ENCODE results near the gene IRF2BP1.

The IRF2BP1 gene, protein sequence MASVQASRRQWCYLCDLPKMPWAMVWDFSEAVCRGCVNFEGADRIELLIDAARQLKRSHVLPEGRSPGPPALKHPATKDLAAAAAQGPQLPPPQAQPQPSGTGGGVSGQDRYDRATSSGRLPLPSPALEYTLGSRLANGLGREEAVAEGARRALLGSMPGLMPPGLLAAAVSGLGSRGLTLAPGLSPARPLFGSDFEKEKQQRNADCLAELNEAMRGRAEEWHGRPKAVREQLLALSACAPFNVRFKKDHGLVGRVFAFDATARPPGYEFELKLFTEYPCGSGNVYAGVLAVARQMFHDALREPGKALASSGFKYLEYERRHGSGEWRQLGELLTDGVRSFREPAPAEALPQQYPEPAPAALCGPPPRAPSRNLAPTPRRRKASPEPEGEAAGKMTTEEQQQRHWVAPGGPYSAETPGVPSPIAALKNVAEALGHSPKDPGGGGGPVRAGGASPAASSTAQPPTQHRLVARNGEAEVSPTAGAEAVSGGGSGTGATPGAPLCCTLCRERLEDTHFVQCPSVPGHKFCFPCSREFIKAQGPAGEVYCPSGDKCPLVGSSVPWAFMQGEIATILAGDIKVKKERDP

DNA sequence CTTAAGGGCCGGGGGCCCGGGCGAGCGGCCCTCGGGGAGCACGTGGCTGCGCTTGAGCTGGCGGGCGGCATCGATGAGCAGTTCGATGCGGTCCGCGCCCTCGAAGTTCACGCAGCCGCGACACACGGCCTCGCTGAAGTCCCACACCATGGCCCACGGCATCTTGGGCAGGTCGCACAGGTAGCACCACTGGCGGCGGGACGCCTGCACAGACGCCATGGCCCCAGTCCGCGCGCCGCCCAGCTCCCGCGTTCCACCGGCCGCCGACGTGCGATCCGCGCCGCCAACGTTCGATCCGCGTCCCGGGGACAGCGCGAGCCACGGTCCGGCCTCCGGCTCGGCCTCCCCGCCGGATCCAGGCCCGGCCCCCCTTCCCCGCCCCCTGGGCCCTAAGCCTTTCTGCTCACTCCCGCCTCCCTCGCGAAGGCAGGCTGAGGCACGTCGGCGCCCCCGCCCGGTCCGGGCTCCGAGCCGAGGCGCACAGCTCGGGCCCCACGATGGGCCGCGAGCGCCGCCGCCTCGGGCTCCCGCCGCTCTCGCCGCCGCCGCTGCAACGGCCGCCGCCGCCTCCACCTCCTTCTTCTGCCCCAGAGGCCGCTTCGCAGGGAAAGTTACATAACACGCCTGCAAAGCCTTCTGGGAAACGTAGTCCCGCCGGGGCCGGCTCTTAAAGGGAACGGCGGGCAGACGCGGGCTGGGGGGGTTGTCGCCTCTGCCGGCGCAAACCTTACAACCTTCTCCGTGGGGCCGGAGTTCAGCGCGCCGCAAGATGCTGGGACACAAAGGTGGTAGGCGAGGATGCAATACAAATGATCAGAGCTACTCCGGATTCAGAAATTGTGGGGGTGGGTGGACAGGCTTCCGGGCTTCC, at the start of gene IRF2BP1:
IRF2BP1 (minus strand) TSS at position 586 of the 871 bp plus-strand sequence; CDS start at position 219, 367 bp downstream.
- DNase-seq (ENCODE audit: low read depth in 2 of 2) = peak; percentile 75 to 82

DNA sequence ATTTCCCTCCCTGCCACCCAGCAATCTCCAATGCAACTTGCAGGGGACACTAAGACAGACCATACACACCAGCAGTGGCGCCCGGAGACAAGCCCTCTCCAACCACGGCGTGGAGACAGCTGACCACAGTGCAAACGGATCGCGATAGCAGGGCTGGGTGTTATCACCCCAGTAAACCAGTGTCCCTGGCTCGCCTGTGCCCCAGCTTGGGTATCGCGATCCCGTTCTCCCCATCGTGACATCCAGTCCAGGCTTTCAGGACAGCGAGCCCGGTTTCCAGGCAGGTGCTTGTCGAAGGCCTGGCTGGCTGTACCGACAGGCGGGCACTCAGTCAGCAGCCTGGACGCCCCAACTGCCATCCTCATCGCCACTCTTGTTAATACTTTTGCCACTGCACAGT, 49.3 kb upstream of the IRF2BP1 start:
- no peak for DNase-seq (ENCODE audit: low read depth in 2 of 2)

DNA sequence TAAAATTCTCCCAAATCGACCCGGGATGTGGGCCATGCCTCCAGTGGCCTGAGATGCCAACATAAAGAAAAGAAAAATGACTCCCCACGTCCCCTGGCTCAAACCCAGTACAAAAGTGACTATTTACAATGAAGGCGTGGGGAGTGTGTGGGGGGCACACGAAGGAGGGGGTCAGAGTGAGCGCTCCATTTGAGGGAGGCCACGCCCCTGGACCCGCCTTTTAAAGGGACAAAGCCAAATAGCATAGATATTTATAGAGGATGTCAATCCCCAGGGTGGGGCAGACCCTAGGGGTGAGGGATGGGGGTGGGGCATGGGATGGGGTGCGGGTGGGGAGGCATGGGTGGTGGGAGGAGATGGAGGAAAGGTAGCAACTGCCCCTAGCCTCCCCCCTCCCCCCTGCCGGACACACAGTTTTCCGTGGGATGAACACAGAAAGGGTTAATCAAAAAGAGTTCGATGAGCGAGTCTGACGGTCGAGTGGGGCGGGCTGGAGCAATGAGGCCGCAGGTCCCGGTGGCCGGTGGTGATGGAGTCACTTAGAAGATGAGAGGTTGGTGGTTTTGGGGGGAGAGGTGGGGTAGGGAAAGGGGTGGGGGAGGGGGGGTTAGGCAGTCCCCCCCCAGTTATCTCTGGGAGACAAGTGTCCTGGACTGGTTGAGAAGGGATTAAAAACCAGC, 48.8 kb upstream of the IRF2BP1 start:
- DNase-seq (ENCODE audit: low read depth in 2 of 2) = no peak

DNA sequence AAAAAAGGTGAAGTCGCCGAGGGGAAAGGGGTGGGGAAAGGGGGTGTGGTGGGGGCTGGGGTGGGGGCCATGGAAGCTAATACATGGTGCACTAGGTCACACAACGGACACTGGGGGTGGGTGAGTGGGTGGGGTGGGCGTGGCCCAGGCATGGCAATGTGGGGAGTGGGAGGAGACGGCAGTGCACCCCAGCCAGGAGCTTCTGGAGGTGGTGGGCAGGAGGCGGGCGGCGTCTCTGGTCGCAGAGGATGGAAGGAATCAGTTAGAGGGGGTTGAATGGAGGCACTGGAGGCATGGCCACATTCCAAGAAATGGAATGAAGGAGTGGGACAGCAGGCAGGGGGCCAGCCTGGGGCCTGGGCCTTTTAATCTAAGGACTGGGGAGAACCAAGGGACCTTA, 47.8 kb upstream of the IRF2BP1 start:
- DNase-seq (ENCODE audit: low read depth in 2 of 2) = no peak

DNA sequence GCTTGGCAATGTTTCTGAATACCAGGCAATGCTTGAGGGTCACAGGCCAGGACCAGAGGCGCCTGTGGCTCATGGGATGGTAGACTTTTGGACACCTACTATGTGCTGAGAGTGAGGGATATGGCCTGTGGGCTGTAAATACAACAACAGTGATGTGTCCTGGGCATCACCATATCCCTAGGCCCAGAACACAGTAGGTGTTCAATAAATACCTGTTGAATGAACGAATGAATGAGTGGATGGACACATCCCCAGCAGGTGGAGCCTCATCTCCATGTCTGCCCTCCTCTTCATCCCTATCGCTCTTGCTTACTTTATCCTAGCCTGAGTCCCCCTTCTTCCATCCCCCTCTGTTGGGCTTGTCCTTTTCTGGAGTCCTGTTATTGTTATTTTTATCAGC, 45.1 kb upstream of the IRF2BP1 start:
- no peak for DNase-seq (ENCODE audit: low read depth in 2 of 2)

DNA sequence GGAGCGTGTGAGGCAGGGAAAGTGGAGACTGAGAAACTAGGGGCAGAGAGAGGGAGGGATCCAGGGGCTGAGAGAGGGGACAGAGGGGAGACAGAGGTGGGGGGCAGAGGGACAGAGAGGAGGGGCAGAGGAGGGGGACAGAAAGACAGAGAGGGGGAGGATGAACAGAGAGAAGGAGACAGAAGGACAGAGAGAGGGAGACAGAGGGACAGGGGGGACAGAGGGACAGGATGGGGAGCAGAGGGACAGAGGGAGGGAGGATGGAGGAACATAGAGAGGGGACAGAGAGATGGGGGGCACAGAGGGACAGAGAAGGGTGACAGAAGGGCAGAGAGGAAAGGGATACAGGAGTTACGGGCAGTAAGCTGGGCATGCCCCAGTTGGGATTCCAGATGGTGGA, 43.3 kb upstream of the IRF2BP1 start:
- no peak for DNase-seq (ENCODE audit: low read depth in 2 of 2)

DNA sequence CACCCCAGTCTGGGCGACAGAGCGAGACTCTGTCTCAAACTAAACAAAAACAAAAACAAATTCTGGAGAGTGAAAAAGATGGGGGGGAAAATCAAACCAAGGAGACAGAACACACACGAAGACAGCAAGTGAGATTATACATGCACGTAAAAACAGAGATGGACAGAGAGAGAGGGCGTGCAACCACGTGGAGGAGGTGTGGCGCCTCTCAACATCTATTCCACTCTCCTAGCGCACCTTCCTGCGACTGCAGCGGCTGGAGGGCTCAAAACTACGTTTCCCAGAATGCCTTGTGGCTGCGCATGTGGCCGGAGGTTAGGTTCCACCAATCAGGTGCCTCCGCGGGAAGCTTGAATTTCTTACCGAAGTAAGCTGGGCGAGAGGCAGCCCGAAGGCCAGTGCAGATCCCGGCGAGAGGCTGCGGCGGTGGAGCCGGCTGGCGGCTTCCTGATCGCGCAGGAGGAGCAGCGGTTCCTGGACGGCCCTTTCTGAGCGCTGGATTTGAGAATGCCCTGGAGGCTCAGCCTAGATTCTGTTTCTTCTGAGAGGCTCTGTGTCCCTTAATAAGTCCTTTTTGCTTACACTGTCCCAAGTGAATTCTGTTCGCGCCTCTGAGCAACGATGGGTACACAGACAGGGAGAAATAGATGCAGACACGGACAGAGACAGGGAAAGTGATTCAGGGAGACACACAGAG, 41.8 kb upstream of the IRF2BP1 start:
- DNase-seq (ENCODE audit: low read depth in 2 of 2) = peak; percentile 61 to 82

DNA sequence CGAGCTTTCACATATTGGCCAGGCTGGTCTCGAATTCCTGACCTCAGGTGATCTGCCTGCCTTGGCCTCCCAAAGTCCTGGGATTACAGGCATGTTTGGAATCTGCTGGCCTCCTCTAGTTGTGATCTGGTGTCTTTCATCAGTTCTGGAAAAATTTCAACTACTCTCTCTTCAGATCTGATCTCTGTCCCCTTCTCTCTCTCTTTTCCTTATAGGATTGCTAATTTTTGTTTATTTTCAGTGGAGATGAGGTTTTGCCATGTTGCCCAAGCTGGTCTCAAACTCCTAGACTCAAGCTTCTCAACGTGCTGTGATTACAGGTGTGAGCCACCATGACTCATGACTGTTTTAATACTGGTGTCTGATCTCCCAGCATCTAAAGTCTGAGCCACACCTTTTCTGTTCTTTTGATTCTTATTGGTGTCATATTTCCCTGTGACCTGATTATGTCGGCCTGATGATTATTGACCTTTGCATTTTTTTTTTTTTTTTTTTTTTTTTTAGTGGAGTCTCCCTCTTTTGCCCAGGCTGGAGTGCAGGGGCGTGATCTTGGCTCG, 39.0 kb upstream of the IRF2BP1 start:
- DNase-seq (ENCODE audit: low read depth in 2 of 2) = no peak

DNA sequence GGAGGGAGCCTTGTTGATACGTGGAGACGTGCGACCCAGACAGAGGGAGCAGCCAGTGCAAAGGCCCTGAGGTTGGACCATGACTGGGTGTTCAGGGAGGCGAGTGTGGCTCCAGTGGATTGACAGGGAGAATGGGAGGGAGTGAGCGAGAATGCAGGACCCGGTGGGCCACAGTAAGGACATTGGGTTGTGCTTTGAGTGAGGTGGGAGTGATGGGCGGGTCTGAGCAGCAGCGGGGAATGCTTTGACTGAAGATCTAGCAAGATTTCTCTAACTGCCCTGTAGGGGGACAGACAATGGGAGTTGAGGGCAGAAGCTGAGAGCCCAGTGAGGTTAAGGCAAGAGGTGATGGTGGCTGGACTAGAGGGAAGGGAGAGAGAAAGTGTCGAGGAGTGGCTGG, 36.3 kb upstream of the IRF2BP1 start:
- no peak for DNase-seq (ENCODE audit: low read depth in 2 of 2)

DNA sequence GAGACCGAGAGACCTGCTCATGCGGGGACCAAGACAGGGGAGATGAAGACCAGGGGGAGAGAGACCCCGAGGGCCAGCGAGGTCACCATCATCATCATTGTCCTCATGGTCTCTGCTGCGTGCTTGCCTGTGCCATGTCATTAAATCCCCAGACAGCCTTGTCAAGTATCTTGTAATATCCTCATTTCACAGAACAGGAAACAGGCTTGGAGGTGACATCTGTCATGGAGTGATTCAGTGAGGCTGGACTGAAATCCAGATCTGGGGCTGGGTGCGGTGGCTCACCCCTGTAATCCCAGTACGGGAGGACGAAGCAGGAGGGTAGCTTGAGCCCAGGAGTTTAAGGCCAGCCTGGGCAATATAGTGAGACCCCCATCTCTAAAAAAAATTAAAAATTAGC, 34.5 kb upstream of the IRF2BP1 start:
- DNase-seq (ENCODE audit: low read depth in 2 of 2) = no peak

DNA sequence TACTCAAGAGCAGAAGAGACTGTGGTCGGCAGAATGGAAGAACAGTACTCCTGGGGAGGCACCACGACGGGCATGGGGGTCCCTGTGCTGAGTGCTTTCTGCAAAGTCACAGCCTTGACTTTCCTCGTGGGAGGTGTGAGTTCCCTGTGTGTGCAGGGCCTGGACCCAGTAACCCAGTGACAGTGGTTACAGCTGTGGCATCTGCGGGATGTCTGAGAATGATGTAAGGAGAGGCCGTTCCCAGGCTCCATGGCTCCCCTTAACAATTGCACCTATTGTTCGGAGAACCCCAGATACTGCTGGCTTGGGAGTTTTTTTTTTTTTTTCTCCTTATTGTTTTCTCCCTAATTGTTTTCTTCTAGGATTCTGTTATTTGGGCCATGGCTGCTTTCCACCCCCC, 33.7 kb upstream of the IRF2BP1 start:
- DNase-seq (ENCODE audit: low read depth in 2 of 2) = no peak

DNA sequence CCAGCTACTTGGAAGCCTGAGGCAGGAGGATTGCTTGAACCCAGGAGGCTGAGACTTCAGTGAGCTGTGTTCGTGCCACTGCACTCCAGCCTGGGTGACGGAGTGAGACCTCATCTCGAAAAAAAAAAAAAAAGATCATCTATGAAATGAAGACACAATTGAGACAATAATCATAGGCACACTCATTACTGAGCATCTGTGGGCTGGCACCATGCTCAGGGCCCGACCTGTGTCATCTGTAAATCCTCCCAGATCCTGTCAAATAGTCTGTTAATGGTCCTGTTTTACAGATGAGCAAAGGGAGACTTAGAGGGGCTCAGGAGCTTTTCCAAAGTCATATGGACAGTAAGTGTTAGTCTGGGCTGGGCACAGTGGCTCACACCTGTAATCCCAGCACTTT, 32.8 kb upstream of the IRF2BP1 start:
- no peak for DNase-seq (ENCODE audit: low read depth in 2 of 2)

DNA sequence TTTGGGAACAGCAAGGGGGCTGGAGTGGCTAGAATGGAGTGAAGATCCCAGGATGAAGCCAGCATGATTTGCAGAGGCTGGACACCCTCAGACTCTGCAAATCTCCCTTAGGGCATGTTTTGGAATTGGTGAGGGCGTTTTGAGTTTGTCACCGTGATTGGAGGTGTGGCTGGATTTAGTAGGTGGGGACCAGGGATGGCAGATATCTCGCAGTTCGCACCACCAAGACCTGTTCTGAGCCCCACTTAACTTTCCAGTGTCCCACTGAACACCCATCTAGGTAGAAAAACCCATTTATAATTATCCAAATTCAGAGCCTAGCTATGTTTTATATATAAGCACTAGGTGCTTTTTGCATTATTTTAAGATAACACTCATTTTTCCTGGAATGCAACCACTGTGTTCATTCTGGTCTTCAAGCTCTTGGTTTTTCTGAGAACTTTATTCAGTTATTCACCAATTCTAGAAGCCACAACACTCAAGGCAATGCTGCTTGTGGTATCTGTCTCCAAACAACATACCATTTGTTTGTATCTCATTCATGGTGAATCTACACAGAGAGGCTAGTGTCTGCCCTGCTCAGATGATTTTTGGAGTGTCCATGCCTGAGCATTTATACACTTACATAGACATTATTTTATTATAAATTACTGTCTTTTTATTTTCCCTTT, 31.6 kb upstream of the IRF2BP1 start:
- DNase-seq (ENCODE audit: low read depth in 2 of 2) = no peak

DNA sequence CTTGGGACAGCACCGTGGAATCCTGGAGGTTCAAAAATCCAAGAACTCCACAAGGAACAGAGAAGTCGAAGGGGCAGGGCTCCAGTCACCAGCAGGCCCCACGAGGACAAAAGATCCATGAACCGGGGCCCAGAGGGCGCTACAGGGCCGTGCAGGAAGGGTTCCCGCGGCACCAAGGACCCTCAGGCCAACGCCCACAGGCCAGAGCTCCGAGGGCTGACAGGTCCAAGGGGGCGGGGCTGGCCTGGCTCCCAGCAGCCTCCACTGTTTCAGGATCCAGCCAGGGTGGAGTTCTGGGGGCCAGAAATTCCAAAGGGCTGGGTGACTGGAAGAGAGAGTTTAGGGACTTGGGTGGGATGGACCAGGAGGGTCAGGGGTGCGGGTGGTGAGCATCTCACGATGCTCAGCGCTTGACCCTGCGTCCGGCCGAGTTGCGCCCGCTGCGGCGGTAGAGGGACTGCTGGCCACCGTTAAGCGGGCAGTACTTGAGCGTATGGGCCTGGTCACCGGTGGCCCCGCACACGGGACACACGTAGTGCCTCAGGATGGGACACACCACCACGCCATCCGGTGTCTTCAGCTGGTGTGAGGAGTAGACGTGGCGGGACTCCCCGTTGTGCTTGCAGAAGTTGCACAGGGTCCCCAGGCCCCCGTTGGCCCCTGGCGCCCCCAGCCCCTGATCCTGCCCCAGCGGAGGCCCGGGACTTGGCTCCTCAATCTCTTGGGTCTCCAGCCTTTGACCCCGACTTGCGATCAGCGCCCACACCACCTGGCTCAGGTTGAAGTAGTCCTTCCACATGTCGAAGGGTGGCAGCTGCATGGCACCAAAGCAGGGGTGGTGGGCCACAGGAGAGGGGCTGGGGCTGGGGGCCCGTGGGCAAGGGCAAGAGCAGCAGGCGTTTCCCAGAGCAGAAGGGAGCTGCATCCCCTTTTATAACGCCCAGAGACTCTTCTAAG, 28.2 kb upstream of the IRF2BP1 start, which contains the start of gene NANOS2:
NANOS2 (minus strand) TSS at position 905 of the 957 bp plus-strand sequence; CDS start at position 820, 85 bp downstream.
- no peak for DNase-seq (ENCODE audit: low read depth in 2 of 2)

DNA sequence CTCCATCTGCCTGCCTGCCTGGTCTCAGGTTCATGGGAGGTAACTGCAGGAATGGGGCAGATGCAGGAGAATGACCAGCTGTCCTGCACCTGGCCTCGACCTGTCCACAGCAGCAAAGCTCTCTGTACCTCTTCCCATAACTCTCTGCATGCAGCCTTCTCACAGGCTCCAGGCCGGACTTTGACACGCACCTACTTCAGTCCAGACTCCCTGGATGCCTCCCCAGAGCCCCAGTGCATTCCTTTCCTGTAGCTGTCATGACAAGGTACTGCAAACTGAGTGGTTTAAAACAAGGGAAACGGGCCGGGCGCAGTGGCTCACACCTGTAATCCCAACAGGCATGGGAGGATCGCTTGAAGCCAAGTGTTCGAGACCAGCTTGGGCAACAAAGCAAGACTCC, 25.4 kb upstream of the IRF2BP1 start:
- DNase-seq (ENCODE audit: low read depth in 2 of 2) = no peak

DNA sequence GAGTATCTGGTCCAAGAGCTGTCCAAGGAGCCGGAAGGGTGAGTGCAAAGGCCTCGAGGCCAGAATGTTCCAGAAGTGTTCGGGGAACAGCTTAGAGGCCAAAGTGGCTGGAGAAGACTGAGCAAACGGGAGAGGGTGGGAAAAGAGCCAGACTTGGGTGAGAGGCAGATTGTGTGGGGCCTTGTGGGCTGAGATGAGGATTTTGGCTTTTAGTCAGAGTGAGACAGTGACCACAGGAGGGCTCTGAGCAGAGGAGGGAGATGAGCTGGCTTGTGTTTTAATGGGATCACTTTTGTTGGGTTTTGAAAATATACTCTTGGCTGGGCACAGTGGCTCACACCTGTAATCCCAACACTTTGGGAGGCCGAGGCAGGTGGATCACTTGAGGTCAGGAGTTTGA, 23.0 kb upstream of the IRF2BP1 start:
- DNase-seq (ENCODE audit: low read depth in 2 of 2) = no peak

DNA sequence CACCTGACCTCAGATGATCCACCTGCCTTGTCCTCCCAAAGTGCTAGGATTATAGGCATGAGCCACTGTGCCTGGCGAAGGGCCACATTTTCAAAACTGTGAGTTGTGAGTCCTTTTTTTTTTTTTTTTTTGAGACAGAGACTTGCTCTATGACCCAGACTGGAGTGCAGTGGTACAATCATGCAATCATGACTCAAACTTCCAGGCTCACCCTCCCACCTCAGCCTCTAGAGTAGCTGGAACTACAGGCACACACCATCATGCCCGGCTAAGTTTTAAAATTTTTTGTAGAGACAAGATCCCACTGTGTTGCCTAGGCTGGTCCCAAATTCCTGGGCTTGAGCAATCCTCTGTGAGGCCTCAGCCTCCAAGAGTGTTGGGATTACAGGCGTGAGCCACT, 20.3 kb upstream of the IRF2BP1 start:
- DNase-seq (ENCODE audit: low read depth in 2 of 2) = no peak

DNA sequence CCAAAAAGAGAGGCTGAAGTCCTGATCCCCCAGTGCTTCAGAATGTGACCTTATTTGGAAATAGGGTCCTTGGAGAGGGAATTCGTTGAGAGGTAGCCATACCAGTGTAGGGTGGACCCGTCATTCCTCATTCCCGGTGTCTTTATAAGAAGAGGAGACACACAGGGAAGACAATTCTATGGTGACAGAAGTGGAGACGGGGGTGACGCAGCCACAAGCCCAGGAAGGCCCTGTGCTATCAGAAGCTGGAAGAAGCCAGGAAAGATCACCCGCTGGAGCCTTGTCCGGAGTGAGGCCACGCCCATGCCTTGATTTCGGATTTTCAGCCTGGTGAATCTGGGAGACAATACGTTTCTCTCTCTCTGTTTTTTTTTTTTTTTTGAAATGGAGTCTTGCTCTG, 19.1 kb upstream of the IRF2BP1 start:
- no peak for DNase-seq (ENCODE audit: low read depth in 2 of 2)
